ENCODE measurements around the gene ARRB1.

ARRB1 gene

GRCh38 chr11:75267171-75267970 lies 84.1 kb downstream of the ARRB1 start:
- Histone ChIP-seq H3K9me3 (ENCODE audit: severe bottlenecking) (no peaks in the 10 kb centered on the region), H3K4me1 (ENCODE audit: insufficient read depth, poor library complexity, severe bottlenecking) (no peaks in the 10 kb centered on the region), H3K27me3 (ENCODE audit: insufficient read depth, poor library complexity, severe bottlenecking) (no peaks in the 10 kb centered on the region), H3K27ac (ENCODE audit: poor library complexity, severe bottlenecking) (no peak overlapping the region), H3K4me3 (ENCODE audit: severe bottlenecking) (no peak overlapping the region), H3K36me3 (ENCODE audit: low read depth) (no peaks in the 10 kb centered on the region)
- DNase-seq (ENCODE audit: low spot score) (peak; percentile 43), ATAC-seq (ENCODE audit: low read depth) (no peak)
- no peak for TF ChIP-seq CTCF (IDR thresholded peaks at IDR 0.05; ENCODE audit: poor library complexity, severe bottlenecking)

- no peaks in the 10 kb centered on the region for H3K4me1 ChIP-seq (ENCODE audit: insufficient read depth, poor library complexity, severe bottlenecking)
Measured at GRCh38 chr11:75265851-75266531, 85.5 kb downstream of the ARRB1 start.

GRCh38 chr11:75264971-75265370 lies 86.5 kb downstream of the ARRB1 start:
- TF ChIP-seq CTCF (IDR thresholded peaks at IDR 0.05; ENCODE audit: poor library complexity, severe bottlenecking), result no peak
- Histone ChIP-seq H3K9me3 (ENCODE audit: severe bottlenecking) (no peaks in the 10 kb centered on the region), H3K4me1 (ENCODE audit: insufficient read depth, poor library complexity, severe bottlenecking) (no peaks in the 10 kb centered on the region), H3K27me3 (ENCODE audit: insufficient read depth, poor library complexity, severe bottlenecking) (no peaks in the 10 kb centered on the region), H3K36me3 (ENCODE audit: low read depth) (no peaks in the 10 kb centered on the region), H3K27ac (ENCODE audit: poor library complexity, severe bottlenecking) (no peak overlapping the region), H3K4me3 (ENCODE audit: severe bottlenecking) (no peak overlapping the region)
- ATAC-seq (ENCODE audit: low read depth) (no peak), DNase-seq (ENCODE audit: low spot score) (peak; percentile 31)

More at GRCh38 chr11:75265851-75266531, 85.5 kb downstream of the ARRB1 start:
- no peaks in the 10 kb centered on the region for H3K27me3 ChIP-seq (ENCODE audit: insufficient read depth, poor library complexity, severe bottlenecking)
- ATAC-seq (ENCODE audit: low read depth) (no peak), DNase-seq (ENCODE audit: low spot score) (peak; percentile 38)
- H3K36me3 ChIP-seq (ENCODE audit: low read depth), result no peaks in the 10 kb centered on the region
- TF ChIP-seq CTCF (IDR thresholded peaks at IDR 0.05; ENCODE audit: poor library complexity, severe bottlenecking), result no peak
- no peak overlapping the region for H3K4me3 ChIP-seq (ENCODE audit: severe bottlenecking)
- H3K9me3 ChIP-seq (ENCODE audit: severe bottlenecking), result no peaks in the 10 kb centered on the region
- H3K27ac ChIP-seq (ENCODE audit: poor library complexity, severe bottlenecking), result no peak overlapping the region

- H3K36me3 ChIP-seq (ENCODE audit: low read depth), result no peaks in the 10 kb centered on the region
- H3K27ac ChIP-seq (ENCODE audit: poor library complexity, severe bottlenecking), result no peak overlapping the region
- no peaks in the 10 kb centered on the region for H3K9me3 ChIP-seq (ENCODE audit: severe bottlenecking)
- no peaks in the 10 kb centered on the region for H3K4me1 ChIP-seq (ENCODE audit: insufficient read depth, poor library complexity, severe bottlenecking)
- H3K27me3 ChIP-seq (ENCODE audit: insufficient read depth, poor library complexity, severe bottlenecking), result no peaks in the 10 kb centered on the region
- H3K4me3 ChIP-seq (ENCODE audit: severe bottlenecking), result no peak overlapping the region
- no peak for ATAC-seq (ENCODE audit: low read depth)
- peak; percentile 16 for DNase-seq (ENCODE audit: low spot score)
- TF ChIP-seq CTCF (IDR thresholded peaks at IDR 0.05; ENCODE audit: poor library complexity, severe bottlenecking), result no peak
Measured at GRCh38 chr11:75264356-75264755, 87.1 kb downstream of the ARRB1 start.
